SH-SY5Y (cell line): ENCODE results near the gene FA2H.

Source experiments
- GATA2 ChIP-seq: IDR thresholded peaks from 2 replicates; pipeline ENCODE4 v1.6.1; 2011; ENCODE audit warnings: mild to moderate bottlenecking, low read depth, low read length
- GATA3 ChIP-seq: IDR thresholded peaks from 2 replicates; pipeline ENCODE4 v1.6.1; 2011; ENCODE audit warnings: low read depth, mild to moderate bottlenecking, low read length, moderate library complexity

Gene FA2H

DNA sequence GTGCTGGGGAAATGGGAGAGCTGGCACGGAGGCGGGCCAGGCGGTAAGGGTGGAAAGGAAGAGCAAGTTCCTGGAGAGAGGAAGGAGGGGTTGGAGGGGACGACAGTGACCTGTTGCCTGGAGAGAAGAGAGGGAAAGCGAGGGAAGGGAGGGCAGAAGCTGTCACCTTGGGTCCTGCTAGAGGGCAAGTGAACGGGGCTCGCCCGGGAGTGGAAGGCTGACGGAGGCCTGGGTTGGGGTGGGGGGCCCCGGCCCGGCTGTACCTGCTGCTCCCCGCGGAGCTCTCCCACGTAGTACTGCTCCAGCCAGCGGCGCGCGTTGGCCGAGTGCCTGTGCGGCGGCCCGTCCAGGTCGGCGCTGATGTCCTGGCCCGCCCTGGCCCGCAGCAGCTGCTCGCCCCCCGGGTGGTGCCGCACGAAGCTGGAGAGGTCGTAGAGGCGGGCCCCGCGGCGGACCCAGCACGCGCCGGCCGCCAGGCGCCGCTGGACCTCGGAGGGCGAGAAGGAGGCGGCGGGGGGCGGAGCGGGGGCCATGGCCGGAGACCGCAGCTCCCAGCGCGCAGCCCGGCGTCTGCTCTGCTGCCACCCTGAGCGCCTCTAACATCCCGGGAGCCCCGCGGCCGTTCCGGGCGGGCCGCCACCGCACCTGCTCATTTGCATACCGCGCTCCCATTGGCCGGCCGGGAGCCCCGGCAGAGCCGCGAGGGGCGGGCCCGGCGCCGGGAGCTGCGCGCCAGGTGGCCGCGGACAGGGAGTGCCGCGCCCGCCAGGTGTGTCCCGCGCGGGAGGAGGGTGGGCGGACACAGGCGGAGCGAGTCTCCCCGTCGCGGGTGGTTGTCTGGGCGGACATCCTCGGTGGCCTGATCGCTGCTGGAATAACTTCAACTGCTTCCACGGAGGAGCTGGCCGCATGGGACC, at the start of gene FA2H:
FA2H (minus strand) TSS at position 598 of the 917 bp plus-strand sequence; CDS start at position 533, 65 bp downstream.
- TF ChIP-seq GATA2, result no peak
- TF ChIP-seq GATA3, result no peak

DNA sequence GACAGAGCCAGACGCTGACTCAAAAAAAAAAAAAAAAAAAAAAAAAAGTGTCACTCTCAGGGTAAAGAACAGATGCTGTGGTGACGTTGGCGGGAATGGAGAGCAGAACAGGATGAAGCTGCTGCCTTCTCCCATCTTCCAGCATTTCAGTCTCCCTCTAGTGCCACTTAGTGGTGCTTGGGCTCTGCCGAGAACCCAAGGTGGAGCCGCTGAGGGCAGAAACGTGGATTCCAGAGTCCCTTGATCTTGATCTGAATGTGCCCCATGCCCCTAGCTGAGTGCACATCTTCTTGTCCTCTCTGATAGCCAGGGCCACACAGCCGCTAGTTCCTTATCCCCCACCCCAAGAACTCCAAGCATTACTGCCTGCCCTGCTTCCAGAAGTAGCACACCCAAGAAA, 43.2 kb upstream of the FA2H start:
- TF ChIP-seq GATA3, result no peak

GRCh38 chr16:74813109-74813641, 38.6 kb upstream of the FA2H start:
- TF ChIP-seq GATA3 (no peak), GATA2 (no peak)

GRCh38 chr16:74811911-74812310, 37.3 kb upstream of the FA2H start:
- no peak for TF ChIP-seq GATA3
- no peak for TF ChIP-seq GATA2

- TF ChIP-seq GATA3 (no peak), GATA2 (no peak)
Observed at GRCh38 chr16:74807052-74807646, 32.5 kb upstream of the FA2H start.

DNA sequence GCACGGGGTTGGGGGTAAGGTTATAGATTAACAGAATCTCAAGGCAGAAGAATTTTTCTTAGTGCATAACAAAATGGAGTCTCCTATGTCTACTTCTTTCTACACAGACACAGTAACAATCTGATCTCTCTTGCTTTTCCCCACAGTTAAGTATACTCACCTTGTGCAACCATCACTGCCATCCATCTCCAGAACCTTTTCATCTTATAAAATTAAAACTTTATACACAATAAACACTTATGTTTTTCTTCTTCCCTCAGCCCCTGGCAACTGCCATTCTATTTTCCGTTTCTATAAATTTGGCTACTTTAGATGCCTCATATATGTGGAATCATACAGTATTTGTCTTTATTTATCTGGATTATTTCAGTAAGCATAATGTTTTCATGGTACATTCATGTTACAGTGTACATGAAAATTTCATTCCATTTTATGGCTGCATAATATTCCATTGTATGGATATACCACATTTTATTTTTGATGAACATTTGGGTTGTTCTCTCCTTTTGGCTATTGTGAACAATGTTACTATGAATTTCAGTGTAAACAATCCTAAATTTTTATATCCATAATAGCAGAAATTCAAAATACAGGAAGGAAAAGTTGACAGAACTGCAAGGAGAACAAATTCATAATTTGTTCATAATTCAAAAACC, 25.7 kb upstream of the FA2H start:
- no peak for TF ChIP-seq GATA2
- no peak for TF ChIP-seq GATA3

- no peak for TF ChIP-seq GATA3
- no peak for TF ChIP-seq GATA2
Observed at GRCh38 chr16:74797414-74797813, 22.8 kb upstream of the FA2H start.

GRCh38 chr16:74795104-74795503, 20.5 kb upstream of the FA2H start:
- no peak for TF ChIP-seq GATA3
- no peak for TF ChIP-seq GATA2

DNA sequence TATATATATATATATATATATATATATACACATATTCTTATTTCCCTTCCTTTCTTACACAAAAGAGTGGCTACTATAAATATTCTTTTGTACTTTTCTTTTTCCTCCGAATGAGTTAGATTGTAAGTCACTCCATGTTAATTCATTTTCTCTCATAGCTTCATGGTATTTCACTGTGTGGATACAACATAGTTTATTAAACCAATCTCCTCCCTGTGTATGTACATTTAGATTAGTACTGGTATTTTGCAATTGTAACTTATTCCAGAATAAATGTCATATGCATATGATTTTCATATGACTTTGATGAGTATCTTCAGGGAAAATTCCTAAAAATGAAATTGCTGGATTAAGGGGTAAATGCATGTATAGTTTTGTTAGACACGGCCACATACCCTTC, 20.0 kb upstream of the FA2H start:
- no peak for TF ChIP-seq GATA2
- TF ChIP-seq GATA3, result no peak

- TF ChIP-seq GATA2, result no peak
- no peak for TF ChIP-seq GATA3
Observed at GRCh38 chr16:74793571-74793970, 19.0 kb upstream of the FA2H start.

DNA sequence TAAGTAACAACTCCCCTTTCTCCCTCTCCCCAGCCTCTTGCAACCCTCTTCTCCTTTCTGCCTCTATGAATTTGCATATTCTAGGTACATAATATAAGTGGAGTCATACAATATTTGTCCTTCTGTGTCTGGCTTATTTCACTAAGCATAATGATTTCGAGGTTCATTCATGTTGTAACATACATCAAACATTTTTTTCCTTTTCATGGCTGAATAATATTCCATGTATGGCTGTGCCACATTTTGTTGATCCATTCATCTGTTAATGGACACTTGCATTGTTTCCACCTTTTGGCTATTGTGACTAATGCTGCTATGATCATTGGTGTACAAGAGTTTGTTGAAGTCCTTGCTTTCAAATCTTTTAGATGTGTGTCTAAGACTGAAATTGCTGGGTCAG, 17.6 kb upstream of the FA2H start:
- TF ChIP-seq GATA2 (no peak), GATA3 (no peak)

DNA sequence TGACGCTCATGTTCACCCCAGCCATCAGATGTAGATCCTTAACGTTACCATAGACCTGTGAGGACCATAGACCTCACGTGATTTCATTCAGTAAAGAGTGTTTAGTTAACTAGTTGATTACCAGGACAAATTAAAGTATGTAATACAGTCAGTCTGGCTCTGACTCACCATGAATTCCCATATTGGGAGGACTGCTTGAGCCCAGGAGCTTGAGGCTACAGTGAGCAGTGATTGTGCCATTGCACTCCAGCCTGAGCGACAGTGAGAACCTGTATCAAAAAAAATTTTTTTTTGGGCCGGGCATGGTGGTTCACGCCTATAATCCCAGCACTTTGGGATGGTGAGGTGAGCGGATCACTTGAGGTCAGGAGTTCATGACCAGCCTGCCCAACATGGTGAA, 13.5 kb upstream of the FA2H start:
- no peak for TF ChIP-seq GATA3
- no peak for TF ChIP-seq GATA2

DNA sequence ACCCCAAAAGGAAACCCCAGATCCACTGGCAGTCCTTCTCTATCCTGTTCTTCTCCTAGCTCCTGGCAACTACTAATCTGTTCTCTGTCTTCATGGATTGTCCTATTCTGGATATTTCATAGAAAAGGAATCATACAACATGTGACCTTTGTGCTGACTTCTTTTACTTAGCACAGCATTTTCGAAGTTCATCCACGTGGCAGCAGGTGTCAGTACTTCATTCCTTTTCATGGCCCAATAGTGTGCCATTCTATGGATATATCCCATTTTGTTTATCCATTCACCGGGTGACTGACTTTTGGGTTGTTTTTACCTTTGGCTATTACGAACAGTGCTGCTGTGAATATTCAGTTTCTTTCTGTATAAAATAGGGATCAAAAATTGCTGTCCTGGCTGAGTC, 10.4 kb upstream of the FA2H start:
- TF ChIP-seq GATA2 (no peak), GATA3 (no peak)

- no peak for TF ChIP-seq GATA3
Observed at GRCh38 chr16:74778646-74779045, 4.0 kb upstream of the FA2H start.

DNA sequence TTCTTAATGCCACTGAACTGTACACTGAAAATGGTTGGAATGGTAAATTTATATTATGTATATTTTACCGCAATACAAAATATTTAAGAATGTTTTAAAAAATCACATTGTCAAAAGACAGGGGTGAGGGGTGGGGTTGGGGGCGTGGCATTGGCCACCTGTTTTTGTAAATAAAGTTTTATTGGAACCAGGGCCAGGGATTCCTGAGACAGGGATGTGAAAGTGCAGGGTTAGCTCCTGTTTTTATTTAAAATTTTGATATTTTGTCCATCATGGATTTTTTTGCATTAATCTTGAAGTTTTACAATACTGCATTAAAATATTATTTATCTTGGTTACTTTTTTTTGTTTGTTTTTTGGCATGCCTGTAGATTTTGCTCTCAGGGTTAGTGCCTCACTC, 2.3 kb upstream of the FA2H start:
- no peak for TF ChIP-seq GATA2
- no peak for TF ChIP-seq GATA3

DNA sequence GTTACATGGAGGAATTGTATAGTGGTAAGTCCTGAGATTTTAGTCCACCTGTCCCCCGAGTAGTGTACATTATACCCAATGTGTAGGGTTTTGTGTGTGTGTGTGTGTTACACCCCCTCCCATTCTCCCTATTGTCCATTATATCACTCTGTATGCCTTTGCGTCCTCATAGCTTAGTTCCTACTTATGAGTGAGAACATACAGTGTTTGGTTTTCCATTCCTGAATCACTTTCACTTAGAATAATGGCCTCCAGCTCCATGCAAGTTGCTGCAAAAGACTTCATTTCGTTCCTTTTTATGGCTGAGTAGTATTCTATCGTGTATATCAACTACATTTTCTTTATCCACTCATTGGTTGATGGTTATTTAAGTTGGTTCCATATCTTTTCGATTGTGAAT, 635 bp upstream of the FA2H start:
- TF ChIP-seq GATA2 (no peak), GATA3 (no peak)
